Panc1 (cell line): Measurements from ENCODE around the gene DPYD.

Experiments
- CTCF ChIP-seq: fragments of 450-650 bp; IDR thresholded peaks from 2 replicates; pipeline ENCODE4 v1.5.1; 2017; ENCODE audit warnings: mild to moderate bottlenecking
- POLR2AphosphoS5 ChIP-seq: IDR thresholded peaks from 2 replicates; pipeline ENCODE4 v1.6.1; 2012; ENCODE audit warnings: mild to moderate bottlenecking, low read depth, low read length, moderate library complexity
- REST ChIP-seq, 2 experiments: IDR thresholded peaks; 2 replicates each; pipeline ENCODE4 v1.6.1; 2011 to 2012; ENCODE audit warnings: low read depth in 2 of 2, control low read depth in 1 of 2, low read length in 1 of 2, mild to moderate bottlenecking in 1 of 2, moderate library complexity in 1 of 2; ENCODE audit not compliant: insufficient read depth in 1 of 2
- SIN3A ChIP-seq: IDR thresholded peaks from 2 replicates; pipeline ENCODE4 v1.6.1; 2012; ENCODE audit warnings: low read depth, mild to moderate bottlenecking, low read length, moderate library complexity, borderline replicate concordance; ENCODE audit not compliant: insufficient read depth
- TCF7L2 ChIP-seq: IDR thresholded peaks from 2 replicates; pipeline ENCODE4 v1.6.1; 2011; ENCODE audit warnings: mild to moderate bottlenecking, low read depth, low read length, inconsistent platforms

GRCh38 chr1:97853221-97853620, 67.6 kb downstream of the DPYD start:
- TF ChIP-seq REST (IDR thresholded peaks at IDR 0.05; ENCODE audit: insufficient read depth in 1 of 2, low read depth in 2 of 2, low read length in 1 of 2) (no peak), CTCF (no peak), TCF7L2 (no peak), POLR2AphosphoS5 (no peak), SIN3A (no peak)
